SH-SY5Y (cell line): Measurements from ENCODE around the gene NGEF.

Experiments
- GATA2 ChIP-seq: IDR thresholded peaks from 2 replicates; pipeline ENCODE4 v1.6.1; 2011; ENCODE audit warnings: mild to moderate bottlenecking, low read depth, low read length
- GATA3 ChIP-seq: IDR thresholded peaks from 2 replicates; pipeline ENCODE4 v1.6.1; 2011; ENCODE audit warnings: low read depth, mild to moderate bottlenecking, low read length, moderate library complexity

DNA sequence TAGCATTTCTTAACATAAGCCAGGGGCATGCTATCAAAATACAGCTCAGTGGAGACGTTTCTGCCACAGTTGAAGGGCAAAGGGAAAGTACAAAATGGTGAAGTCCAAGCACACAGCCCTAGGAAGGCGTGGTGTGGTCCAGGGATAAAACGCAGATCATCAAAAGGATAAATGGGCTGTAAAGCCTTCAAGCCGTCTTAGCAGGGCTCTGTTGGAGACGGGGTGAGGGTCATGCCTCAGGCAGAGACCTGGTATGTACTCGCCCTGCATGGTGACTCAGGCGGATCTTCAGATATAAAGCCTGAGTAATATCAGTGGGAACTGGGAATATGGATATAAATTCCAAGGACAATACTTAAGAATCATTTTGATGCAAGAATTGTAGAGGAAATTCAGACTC, 61.2 kb downstream of the NGEF start:
- no peak for TF ChIP-seq GATA2
- TF ChIP-seq GATA3: no peak
